GM19397 (cell line): ENCODE results near the gene SMARCA2.

Experiments
- ATAC-seq: cut with Tn5 transposase; IDR thresholded peaks from one replicate; pipeline ENCODE4 v1.9.1; 2021; ENCODE audit warnings: mild to moderate bottlenecking, moderate library complexity; ENCODE audit not compliant: unreplicated experiment

The SMARCA2 gene

GRCh38 chr9:2164268-2164667 is 149.1 kb downstream of the SMARCA2 start:
- no peak for ATAC-seq

GRCh38 chr9:2166203-2166602 is 151.1 kb downstream of the SMARCA2 start:
- ATAC-seq: no peak

GRCh38 chr9:2169035-2169434 is 153.9 kb downstream of the SMARCA2 start:
- no peak for ATAC-seq

GRCh38 chr9:2170722-2171121 is 155.6 kb downstream of the SMARCA2 start:
- no peak for ATAC-seq

- ATAC-seq: no peak
These were observed 158.0 kb downstream of the SMARCA2 start for GRCh38 chr9:2173170-2173569.

GRCh38 chr9:2173861-2174260 is 158.7 kb downstream of the SMARCA2 start:
- no peak for ATAC-seq

GRCh38 chr9:2174306-2174705 is 159.2 kb downstream of the SMARCA2 start:
- no peak for ATAC-seq

GRCh38 chr9:2174911-2175310 is 159.8 kb downstream of the SMARCA2 start:
- ATAC-seq: no peak

- ATAC-seq: no peak
These were observed 162.0 kb downstream of the SMARCA2 start for GRCh38 chr9:2177121-2177520.

GRCh38 chr9:2178034-2178734 is 163.0 kb downstream of the SMARCA2 start:
- no peak for ATAC-seq

- ATAC-seq: no peak
These were observed 164.4 kb downstream of the SMARCA2 start for GRCh38 chr9:2179567-2179966.

GRCh38 chr9:2180154-2180553 is 165.0 kb downstream of the SMARCA2 start:
- ATAC-seq: no peak

- no peak for ATAC-seq
These were observed 165.6 kb downstream of the SMARCA2 start for GRCh38 chr9:2180704-2181103.

GRCh38 chr9:2181792-2182191 is 166.6 kb downstream of the SMARCA2 start:
- ATAC-seq: no peak

GRCh38 chr9:2190939-2191608 is 175.9 kb downstream of the SMARCA2 start:
- ATAC-seq: no peak

- no peak for ATAC-seq
These were observed 176.4 kb downstream of the SMARCA2 start for GRCh38 chr9:2191609-2191972.

- no peak for ATAC-seq
These were observed 177.3 kb downstream of the SMARCA2 start for GRCh38 chr9:2192356-2192979.

GRCh38 chr9:2193552-2193951 is 178.4 kb downstream of the SMARCA2 start:
- no peak for ATAC-seq

GRCh38 chr9:2195211-2195610 is 180.1 kb downstream of the SMARCA2 start:
- ATAC-seq: no peak

- no peak for ATAC-seq
These were observed 181.6 kb downstream of the SMARCA2 start for GRCh38 chr9:2196757-2197156.

- no peak for ATAC-seq
These were observed 183.9 kb downstream of the SMARCA2 start for GRCh38 chr9:2198956-2199635.
